NCI-H345 treated with DMSO at 0.1 percent for 48 hours (cell line): ENCODE data around the gene NFU1.

Experiments
- DNase-seq: peaks from one replicate; lab custom pipeline; 2025; ENCODE audit not compliant: unreplicated experiment; lab: John Stamatoyannopoulos, UW

The NFU1 gene

DNA sequence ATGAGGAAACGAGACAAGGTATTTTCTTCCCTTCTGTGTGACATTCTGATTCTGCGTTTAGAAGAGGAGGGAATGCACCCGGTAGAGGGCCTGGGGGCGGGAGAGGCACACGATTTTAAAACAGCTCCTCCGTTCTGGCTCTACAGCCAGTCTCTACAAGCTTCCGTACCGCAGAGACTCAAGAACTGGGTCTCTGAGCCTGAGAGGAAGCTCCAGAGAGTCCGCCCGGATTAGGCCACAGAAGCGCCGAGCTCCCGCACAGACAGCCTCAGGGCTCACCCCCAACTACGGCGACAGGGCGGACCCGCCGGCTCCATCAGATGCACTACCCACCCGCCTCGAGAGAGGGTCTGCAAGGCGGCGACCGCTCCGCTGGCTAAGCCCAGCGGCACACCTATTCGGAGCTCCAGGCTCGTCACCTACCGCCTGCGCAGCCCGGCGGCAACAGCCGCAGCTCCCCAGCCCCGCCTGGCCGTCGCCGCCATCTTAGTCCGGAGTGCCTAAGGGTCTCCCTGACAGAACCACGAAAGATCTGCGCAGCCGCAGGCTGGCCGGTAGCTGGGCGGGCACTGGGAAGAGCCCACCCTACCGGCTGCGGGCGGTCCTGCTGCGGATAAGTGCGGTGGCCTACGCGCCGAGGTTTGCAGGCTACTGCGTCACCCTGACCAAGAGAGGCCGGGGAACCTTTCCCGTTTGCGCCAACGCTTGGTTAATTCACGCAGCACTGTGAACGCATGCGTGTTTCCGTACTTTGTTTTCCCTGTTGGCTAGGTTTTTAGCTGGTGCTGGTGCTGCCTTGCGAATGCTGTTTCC lies at the start of gene NFU1:
Gene NFU1 (minus strand): TSS at position 498 of the 813 bp plus-strand sequence. CDS start 13 bp downstream, at position 485.
- DNase-seq: peak; percentile 86

- DNase-seq: peak; percentile 28
Measured at GRCh38 chr2:69483696-69484095, 46.5 kb upstream of the NFU1 start.

- peak; percentile 13 for DNase-seq
Measured at GRCh38 chr2:69483024-69483423, 45.8 kb upstream of the NFU1 start.

GRCh38 chr2:69482471-69482870 lies 45.2 kb upstream of the NFU1 start:
- DNase-seq: peak; percentile 31

DNA sequence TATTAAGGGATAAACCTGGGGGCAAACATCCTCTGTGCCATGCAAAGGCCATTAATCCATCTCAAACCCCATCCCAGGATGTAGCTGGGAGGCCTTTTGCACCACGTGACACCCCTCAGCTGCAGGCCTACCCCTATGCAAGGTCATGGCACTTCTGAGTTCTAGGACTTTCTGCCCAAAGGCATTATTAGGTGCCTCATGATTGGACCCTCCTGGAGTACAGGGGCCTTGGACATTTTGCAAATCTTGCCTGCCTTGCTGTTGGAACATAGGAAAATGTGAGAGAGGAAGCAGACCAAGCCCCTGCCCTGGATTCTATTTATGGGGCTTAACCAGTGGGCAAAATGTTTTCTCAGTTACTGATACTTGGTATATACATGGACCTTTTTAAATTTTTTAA lies 44.2 kb upstream of the NFU1 start:
- DNase-seq: no peak

- DNase-seq: no peak
Measured at GRCh38 chr2:69477627-69478026, 40.4 kb upstream of the NFU1 start.

DNA sequence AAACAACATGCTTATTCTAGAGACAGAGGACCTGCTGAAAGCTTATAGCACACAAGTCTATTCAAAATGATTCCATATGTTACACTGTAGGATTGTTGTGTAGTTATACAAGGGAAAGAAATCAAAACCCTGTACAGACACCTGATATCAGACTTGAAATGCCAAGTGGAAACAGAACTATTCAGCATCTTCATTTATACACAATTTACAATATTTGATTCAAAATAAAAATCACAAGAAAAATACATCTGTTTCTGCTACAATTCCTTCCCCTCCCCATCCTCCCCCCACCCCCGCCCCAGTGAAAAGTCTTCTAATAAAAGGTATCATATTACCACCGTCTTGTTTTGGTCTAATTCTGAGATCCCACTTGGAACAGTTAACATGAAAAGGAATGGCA lies 37.5 kb upstream of the NFU1 start:
- no peak for DNase-seq

GRCh38 chr2:69471793-69472192 lies 34.6 kb upstream of the NFU1 start:
- DNase-seq: no peak

GRCh38 chr2:69470911-69471310 lies 33.7 kb upstream of the NFU1 start:
- DNase-seq: no peak

- no peak for DNase-seq
Measured at GRCh38 chr2:69469784-69470183, 32.5 kb upstream of the NFU1 start.

GRCh38 chr2:69469375-69469774 lies 32.1 kb upstream of the NFU1 start:
- DNase-seq: no peak

DNA sequence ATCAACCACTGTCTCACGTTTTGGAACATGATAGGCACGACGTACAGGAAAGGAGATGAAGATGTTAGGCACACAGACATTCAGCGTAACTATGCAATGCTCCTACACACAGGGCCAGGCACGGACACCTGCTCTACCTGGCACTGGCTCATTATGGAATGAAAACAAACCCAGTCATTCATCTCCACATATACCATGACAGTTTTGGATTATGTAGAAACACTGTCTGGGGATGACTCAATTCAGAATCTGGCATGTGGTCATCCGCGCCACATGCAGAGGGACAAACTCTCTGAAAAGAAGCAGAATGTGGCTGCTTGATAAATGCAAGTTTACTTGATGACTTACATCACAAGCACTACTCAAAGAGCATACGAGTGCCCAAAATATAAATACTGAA lies 29.5 kb upstream of the NFU1 start:
- no peak for DNase-seq

- DNase-seq: no peak
Measured at GRCh38 chr2:69465513-69466456, 28.6 kb upstream of the NFU1 start.

- DNase-seq: no peak
Measured at GRCh38 chr2:69464575-69464974, 27.3 kb upstream of the NFU1 start.

DNA sequence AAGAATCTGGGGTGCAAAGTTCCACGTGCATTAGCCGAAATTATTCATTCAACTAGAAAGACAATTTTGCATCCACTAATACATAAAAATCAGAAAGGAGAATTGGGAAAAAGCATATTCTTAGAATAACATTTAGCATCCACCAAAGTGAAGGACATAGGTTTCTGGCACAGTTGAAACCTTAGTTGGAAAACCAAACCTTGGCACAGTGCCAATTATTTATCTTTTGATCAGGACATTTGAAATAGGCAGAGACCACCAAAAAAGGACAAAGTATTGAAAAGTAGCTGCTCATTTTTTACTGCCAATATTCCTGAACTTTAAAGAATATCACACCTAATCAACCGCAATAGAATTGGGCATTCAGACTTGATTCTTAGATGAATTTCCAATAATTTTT lies 25.5 kb upstream of the NFU1 start:
- no peak for DNase-seq

DNA sequence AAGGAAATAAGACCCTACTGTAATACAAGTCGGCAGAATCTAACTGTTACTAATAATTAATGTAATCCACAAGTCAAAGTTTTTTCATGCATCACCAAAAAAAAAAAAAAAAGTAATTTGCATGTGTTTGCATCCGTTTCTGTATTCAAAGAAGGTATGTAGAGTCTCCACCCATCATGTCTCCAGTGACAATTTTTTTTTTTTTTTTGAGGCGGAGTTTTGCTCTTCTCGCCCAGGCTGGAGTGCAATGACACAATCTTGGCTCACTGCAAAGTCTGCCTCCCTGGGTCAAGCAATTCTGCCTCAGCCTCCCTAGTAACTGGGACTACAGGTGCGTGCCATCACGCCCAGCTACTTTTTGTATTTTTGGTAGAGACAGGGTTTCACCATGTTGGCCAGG lies 24.2 kb upstream of the NFU1 start:
- DNase-seq: no peak

- no peak for DNase-seq
Measured at GRCh38 chr2:69459936-69460335, 22.7 kb upstream of the NFU1 start.

DNA sequence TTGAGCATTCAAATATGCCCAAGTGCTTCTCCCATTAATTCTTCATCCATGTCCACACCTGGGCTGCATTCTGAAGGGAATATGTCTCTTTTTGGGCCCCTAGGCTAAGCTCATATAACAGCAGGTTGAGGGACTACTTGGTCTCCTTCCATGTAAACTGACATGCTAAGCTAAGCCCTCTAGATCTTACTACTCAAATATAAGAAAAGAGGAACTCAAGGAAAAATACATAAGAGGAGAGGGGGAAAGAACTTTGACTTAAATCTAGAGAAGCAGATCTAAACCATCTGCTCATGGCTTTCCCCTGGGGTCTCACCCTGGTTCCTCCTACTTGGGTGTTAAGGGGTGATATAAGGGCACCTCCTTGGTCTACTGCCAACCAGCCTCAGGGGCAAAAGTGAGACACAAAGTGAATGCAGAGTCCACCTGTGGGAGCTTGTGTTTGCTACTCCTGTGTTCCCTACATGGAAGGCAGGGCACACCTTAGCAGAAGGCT lies 19.8 kb upstream of the NFU1 start:
- DNase-seq: no peak

DNA sequence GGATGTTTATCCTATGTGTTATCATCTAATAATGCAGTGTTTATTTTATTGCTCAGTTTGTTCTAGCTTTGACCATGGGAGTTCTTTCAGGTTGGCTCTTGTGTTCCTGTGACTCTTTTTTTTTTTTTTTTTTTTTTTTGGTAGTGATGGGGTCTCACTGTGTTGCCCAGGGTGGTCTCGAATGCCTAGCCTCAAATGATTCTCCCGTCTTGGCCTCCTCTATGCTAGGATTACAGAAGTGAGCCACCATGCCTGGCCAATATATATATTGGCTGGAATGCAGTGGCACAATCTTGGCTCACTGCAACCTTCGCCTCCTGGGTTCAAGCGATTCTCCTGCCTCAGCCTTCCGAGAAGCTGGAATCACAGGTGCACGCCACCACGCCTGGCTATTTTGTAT lies 18.9 kb upstream of the NFU1 start:
- DNase-seq: no peak

GRCh38 chr2:69454976-69455375 lies 17.7 kb upstream of the NFU1 start:
- DNase-seq: no peak

- DNase-seq: no peak
Measured at GRCh38 chr2:69453475-69454129, 16.4 kb upstream of the NFU1 start.
